ENCODE results near the gene SMARCD3.

The SMARCD3 gene

GRCh38 chr7:151247611-151248345, 716 bp downstream of the SMARCD3 start:
- peak in 1 of 2 experiments; percentile 83 for DNase-seq

- DNase-seq = no peak
Measured at GRCh38 chr7:151246851-151247580, 1.5 kb downstream of the SMARCD3 start.

DNA sequence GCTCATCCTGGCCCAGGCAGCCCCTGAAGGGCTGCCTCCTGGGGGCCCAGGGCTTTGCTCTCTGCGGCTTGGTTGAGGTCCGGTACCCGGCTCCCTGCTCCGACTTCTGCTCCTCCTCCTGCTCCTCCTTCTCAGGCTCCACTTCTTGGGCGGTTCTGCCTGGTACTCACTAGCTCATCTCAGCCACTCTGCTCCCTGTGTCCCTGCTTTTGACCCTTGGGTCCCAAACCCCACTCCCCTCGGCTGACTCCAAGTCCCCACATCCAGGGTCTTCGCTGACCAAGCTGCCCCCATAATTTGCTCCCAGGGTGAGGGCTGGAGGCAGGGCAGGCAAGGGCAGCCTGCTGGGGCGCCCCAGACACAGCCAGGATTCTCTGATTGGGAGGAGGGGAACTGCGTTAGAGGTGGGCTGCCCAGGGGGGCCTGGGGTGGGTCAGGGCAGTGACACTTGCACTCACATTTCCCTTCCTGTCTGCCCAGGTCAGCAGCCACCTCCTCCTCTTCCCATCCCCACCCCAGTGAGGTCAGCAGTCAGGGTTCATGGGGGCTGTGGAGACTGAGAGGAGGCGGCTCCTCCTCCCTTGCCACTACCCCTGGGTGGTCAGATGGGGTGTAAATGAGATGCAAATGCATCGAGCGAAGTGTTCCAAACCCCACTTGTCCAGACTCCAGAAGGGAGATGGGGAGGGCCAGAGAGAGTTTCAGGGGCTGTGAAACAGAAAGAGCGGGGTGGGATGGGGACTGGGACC, 2.2 kb downstream of the SMARCD3 start:
- DNase-seq = peak in 1 of 2 experiments; percentile 19

DNA sequence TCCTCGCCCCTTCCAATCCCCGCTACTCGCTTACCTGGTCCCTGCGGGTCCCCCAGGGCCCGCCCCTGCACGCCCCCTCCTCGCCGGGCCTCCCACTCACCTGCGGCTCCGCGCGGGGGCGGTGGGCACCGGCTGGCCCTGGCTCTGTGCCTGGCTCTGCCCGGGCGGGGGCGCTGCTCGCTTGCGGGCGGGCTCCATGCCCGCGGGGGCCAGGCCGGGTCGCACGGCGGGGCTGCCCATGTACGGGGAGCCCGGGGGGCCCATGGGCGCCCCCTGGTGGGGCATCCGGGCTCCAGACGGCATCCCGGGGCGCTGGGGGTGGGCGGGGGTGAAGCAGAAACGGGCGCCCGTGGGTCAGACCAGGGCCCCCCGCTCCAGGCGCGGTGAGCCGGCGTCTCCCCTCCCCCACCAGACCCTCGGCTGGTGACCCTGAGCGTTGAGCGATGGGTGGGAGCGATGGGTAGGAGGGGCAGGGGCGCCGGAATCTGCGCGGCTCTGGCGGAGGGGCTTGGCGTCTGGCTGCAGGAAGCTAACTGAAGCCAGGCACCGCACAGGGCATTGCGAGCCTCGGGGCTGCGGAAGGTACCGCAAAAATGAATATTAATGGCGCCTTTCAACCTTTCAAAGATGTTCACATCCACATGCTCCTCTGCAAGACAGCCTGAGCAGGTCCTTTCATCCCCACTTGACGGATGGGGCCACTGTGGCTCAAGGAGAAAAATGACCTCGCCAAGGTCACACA, 3.0 kb downstream of the SMARCD3 start:
- DNase-seq = peak in 1 of 2 experiments; percentile 83

GRCh38 chr7:151244841-151245346, 3.6 kb downstream of the SMARCD3 start:
- no peak for DNase-seq

DNA sequence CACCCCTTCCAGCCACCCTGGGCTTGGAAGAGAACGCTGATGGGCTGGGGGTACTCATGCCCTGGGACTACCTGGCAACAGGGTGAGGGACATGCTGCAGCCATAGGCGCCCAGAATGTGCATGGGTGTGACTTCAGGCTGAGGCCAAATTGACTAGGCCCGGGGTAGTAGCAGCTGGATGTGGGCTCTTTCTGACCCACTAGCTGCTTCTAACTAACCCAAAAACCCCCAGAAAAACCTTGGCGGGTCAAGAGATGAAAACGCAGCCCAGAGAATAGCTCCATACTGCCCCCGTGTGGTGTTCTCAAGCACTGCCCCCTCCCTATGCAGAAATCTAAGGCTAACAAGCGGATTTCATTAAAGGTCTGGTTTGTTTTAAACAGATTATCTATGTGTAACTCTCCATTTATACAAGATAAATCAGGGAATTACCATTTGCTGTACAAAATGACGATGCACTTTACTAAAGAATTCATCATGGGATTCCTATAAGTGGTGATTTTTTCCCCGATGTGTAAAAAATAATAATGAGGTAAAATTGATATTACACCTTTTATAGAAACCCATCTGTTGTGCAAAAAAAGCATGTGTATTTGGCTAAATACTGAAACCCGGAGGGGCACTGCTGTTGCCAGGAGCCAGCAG, 4.2 kb downstream of the SMARCD3 start:
- peak in 1 of 2 experiments; percentile 80 for DNase-seq

- peak in 1 of 2 experiments; percentile 32 for DNase-seq
Measured at GRCh38 chr7:151243408-151244195, 4.9 kb downstream of the SMARCD3 start.

DNA sequence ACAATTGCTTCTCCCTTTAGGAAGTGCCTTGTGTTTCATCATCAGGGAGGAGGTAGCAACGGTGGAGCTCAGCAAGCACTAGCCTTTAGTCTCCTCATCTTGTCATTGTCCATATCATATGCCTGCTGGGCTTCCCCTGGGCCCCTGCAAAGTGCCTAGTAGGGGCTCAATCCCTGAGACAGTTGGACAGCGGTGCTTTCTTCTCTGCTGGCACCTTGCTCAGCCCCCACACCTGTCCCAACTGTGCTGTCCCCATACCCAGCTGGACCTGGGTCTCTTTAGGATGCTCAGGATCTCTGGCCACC, 5.5 kb downstream of the SMARCD3 start:
- DNase-seq = no peak

DNA sequence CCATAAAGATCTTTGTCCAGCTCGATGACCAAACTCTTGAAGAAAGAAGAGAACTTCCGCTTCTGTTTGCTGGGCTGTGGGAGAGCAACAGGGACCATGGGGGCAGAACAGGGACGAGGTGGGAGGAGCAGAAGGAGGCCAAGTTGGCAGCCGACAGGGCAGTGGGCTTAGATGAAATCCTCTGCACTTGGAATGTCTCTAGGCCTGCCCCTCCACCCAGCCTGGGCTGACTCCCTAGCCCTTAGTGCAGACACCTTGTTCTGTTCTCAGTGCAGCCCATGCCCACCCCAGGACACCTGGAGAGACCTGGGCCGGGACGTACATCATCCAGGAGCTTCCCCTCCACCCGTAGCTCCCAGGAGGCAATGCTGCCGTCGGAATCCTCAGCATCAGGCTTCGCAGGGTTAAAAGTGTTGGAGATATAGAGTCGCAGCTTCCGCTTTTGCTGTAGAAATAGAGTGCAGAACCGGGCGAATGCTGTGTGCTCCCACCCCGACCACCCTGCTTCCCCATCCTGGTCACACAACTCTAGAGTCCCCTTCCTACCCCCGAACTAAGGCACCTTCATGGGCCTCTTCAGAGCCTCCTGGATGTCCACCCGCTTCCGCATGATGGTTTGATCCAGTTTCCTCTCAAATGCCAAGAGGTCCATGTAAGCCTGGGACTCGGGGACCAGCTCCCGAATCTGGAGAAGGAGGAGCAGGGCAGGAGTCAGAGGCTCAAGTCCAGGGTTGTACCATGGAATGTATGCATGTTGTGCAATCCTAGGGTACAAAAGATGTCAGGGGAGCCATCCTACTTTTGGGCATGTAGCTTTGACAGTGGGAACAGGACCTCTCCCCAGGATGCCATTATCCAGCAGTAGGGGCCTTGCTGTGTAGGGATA, 6.1 kb downstream of the SMARCD3 start:
- no peak for DNase-seq

GRCh38 chr7:151241755-151242096, 6.8 kb downstream of the SMARCD3 start:
- no peak for DNase-seq

DNA sequence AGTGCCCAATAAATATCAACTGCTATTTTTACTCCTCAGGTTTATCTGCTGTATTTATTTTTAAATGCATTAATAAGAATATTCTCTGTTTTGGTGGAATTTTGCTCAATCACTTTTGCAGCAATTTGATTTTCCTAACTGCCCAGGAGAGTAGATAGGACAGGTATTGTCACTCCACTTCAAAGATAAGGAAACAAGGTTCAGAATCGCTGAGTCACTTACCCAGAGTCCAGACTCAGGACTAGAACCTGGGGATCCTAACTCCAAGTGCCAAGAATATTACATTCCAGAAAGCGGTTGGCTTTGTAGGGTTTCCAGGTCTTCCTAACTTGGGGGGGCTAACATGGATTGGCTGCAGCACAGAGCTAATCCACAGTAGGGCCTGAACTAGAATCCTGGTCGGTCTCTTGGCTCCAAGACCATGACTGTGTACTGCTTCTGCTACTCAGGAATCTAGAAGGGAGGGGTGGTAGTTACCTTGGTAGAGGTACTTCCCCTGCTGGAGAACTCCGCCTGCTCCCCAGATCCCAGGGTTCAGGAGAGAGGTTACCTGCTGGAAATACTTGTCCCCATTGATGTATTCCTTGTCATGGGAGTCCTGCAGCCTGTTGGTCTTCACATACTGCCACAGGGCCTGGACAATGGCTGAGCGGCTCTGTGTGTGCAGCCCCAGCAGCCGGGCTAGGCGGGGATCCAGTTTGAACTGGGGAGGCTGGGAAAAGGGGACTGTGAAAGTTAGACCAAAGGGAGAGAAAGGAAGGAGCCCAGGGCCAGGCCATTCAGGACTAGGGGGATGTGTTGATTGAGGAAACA, 7.3 kb downstream of the SMARCD3 start:
- no peak for DNase-seq

DNA sequence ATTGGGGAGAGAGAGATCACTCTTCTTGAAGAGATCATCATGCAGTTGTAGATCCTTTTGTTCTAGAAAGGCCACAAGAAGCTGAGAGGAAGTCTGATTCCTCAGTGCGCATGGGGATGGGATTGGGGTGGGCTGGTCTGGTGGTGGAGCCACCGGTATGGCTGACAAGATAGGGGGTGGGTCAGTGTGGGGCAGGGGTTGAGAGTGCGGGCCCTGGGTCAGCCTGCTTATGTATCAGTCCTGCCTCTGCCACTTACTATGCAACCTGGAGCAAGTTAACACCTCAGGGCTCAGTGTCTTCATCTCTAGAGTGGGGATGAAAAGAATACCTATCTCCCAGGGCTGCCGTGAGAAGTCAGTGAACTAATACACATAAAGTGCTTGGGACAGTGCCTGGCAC, 8.0 kb downstream of the SMARCD3 start:
- DNase-seq = no peak

DNA sequence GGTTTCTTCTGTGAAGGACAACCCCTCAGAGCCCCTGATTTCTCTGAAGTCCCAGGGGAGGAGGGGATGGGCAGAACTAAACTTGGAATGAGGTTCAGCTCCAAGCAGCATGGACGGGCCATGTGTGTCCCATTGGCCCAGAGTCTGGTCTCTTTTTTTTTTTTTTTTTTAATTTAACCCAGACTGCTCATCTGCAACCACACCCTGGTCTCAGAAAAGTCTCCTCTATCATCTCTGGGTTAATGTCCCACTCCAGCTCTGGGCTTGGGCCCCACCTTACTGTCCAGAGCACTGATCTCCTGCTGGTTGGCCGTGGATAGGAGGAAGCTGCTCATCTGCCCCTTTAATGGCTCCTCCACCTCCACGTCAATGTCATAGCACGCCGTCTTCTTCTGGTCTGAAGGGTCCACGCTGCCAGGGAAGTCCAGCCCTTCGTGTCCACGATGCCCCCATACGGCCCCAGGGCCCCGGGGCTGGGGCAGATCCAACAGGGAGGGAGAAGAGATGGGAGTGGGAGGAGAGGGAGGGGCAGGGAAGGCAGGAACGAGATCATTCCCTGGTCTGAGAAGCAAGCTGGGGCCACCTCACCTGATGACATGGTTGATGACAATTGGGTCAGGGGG, 8.5 kb downstream of the SMARCD3 start:
- no peak for DNase-seq

GRCh38 chr7:151238924-151239836, 9.3 kb downstream of the SMARCD3 start:
- no peak for DNase-seq

- no peak for DNase-seq
Measured at GRCh38 chr7:151238190-151238810, 10.2 kb downstream of the SMARCD3 start.

- DNase-seq = no peak
Measured at GRCh38 chr7:151237244-151238189, 11.0 kb downstream of the SMARCD3 start.

All from NCI-H526 (cell line).